Kidney (tissue), 14 donors: ENCODE measurements around the gene KIF19. TPM values are rescaled to one million over a fixed set of nuclear protein-coding genes. Genes with fewer than 3 reads are reported as not detected.

ENCODE experiments used
- DNase-seq, 5 donors: peaks; one replicate each; pipeline ENCODE4 v3.0.0-alpha.2; 2013 to 2020
- FAIRE-seq: peaks from 2 replicates; lab custom pipeline; 2012; peaks lifted over from hg19 to GRCh38; lab: Jason Lieb, UNC
- H3K27ac ChIP-seq, 2 donors: one replicate each; pipeline ENCODE4 v1.7.0; 2013; ENCODE audit warnings: low read depth in 2 of 2, low read length in 2 of 2, inconsistent platforms in 1 of 2
- H3K27me3 ChIP-seq: one replicate; pipeline ENCODE4 v1.7.1; 2013; ENCODE audit warnings: low read length, inconsistent platforms; ENCODE audit not compliant: control insufficient read depth, insufficient read depth
- H3K36me3 ChIP-seq, 3 donors: one replicate each; pipeline versions ENCODE4 v1.7.0 to v1.7.1; 2013; ENCODE audit warnings: low read length in 3 of 3, control low read depth in 1 of 3, inconsistent platforms in 1 of 3; ENCODE audit not compliant: insufficient read depth in 3 of 3, control insufficient read depth in 2 of 3
- H3K4me1 ChIP-seq, 3 donors: one replicate each; pipeline versions ENCODE4 v1.7.0 to v1.7.1; 2013; ENCODE audit warnings: low read length in 3 of 3, inconsistent platforms in 1 of 3, low read depth in 1 of 3; ENCODE audit not compliant: control insufficient read depth in 2 of 3, insufficient read depth in 2 of 3
- H3K4me3 ChIP-seq, 3 donors: one replicate each; pipeline versions ENCODE4 v1.7.0 to v1.8.1; 2013; ENCODE audit warnings: low read length in 3 of 3, control low read depth in 1 of 3, inconsistent platforms in 1 of 3
- H3K9ac ChIP-seq, 3 donors: one replicate each; pipeline versions ENCODE4 v1.7.0 to v1.7.1; 2013; ENCODE audit warnings: low read length in 3 of 3, control low read depth in 1 of 3, inconsistent platforms in 1 of 3
- H3K9me3 ChIP-seq, 3 donors: one replicate each; pipeline versions ENCODE4 v1.7.0 to v1.7.1; 2013; ENCODE audit warnings: low read length in 3 of 3, control low read depth in 1 of 3, inconsistent platforms in 1 of 3; ENCODE audit not compliant: control insufficient read depth in 2 of 3, insufficient read depth in 1 of 3
- intact Hi-C: fragments of 100-400 bp; cut with DNase I; formaldehyde crosslinking; loops from one replicate; pipeline ENCODE4 v1.11.1; 2022
- polyA plus RNA-seq: library from polyadenylated mRNA; stranded (reverse); fragments of 350-450 nt; fragmentation: Illumina TruSeq; extraction: RNeasy Lipid Tissue Mini Kit (QIAGEN cat#74804); gene quantifications from one replicate; pipeline ENCODE4 v1.2.3, GENCODE V29; 2014; ENCODE audit warnings: low read depth, low replicate concordance; ENCODE audit not compliant: insufficient read depth
- total RNA-seq: library from RNA; stranded (reverse); fragmentation: NEBNext Ultra II Directional; extraction: Animal tissue kit (Norgen Biotek cat#: 25700); gene quantifications from one replicate; pipeline ENCODE4 v1.2.1, GENCODE V29; 2021
- TF ChIP-seq, protein P1 (sequence below): IDR thresholded peaks from 3 replicates; pipeline ENCODE4 v1.5.1; 2012; ENCODE audit warnings: mild to moderate bottlenecking, moderate library complexity, borderline replicate concordance; ENCODE audit not compliant: insufficient read depth; ENCODE audit errors: extremely low read depth
- donor health status: control.
- donor health status: control.
- donor health status: control.
- donor health status: control.
- donor health status: control.
- donor health status: DM: yes; HTN: yes; CAD: no.
- donor health status: Normal renal cell carcinoma (clear cell type).

KIF19 gene
- total and polyA plus RNA-seq, 2 donors from 2014 or later: 0.85 TPM; not detected in 1

DNA sequence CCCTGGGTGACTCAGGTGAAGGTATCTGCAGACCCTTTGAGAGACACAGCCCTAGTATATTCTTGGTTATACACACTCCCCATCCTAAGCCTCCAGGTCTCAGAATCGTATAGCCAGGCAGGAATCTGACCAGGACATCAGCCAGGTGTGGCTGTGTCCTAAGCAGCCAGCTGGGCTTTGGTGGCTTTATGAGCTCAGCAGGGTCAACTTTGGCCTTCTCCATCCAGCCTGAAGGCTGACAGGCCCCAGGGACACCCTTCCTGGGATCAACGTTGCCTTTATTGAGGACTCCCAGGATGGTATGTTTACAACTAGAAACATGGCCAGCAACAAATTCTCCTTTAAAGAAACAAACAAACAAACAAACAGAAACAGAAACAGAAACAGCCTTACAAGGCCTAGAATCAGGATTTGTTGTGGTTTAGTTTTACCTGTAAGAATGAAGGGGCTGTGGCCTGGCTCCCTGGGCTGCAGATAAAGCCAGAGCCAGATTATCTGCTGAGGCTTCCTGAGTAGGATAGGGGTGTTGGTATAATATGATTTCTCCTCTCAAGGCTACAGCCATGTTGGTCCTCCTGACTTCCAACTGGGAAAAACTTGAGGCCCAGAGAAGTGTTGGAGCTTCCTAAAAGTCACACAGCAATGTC is 8.5 kb downstream of the KIF19 start:
- peaks cover 0 to 4% (median 0%) of the 10 kb centered on the region in 3 donors for H3K9me3 ChIP-seq
- no peak overlapping the region for H3K4me3 ChIP-seq
- intact Hi-C loops: no loop called here
- H3K27ac ChIP-seq: no peak overlapping the region
- H3K9ac ChIP-seq: no peak overlapping the region
- FAIRE-seq (no peak), DNase-seq (no peak)
- H3K36me3 ChIP-seq: no peaks in the 10 kb centered on the region
- TF ChIP-seq, protein P1, sequence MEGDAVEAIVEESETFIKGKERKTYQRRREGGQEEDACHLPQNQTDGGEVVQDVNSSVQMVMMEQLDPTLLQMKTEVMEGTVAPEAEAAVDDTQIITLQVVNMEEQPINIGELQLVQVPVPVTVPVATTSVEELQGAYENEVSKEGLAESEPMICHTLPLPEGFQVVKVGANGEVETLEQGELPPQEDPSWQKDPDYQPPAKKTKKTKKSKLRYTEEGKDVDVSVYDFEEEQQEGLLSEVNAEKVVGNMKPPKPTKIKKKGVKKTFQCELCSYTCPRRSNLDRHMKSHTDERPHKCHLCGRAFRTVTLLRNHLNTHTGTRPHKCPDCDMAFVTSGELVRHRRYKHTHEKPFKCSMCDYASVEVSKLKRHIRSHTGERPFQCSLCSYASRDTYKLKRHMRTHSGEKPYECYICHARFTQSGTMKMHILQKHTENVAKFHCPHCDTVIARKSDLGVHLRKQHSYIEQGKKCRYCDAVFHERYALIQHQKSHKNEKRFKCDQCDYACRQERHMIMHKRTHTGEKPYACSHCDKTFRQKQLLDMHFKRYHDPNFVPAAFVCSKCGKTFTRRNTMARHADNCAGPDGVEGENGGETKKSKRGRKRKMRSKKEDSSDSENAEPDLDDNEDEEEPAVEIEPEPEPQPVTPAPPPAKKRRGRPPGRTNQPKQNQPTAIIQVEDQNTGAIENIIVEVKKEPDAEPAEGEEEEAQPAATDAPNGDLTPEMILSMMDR: no peak
- H3K4me1 ChIP-seq: no peaks in the 10 kb centered on the region
- no peaks in the 10 kb centered on the region for H3K27me3 ChIP-seq

GRCh38 chr17:74335529-74336062 is 9.6 kb downstream of the KIF19 start:
- FAIRE-seq: no peak
- intact Hi-C loops: no loop called here
- TF ChIP-seq, protein P1: no peak
- Histone ChIP-seq H3K27me3 (no peaks in the 10 kb centered on the region), H3K27ac (no peak overlapping the region), H3K36me3 (no peaks in the 10 kb centered on the region), H3K4me1 (no peaks in the 10 kb centered on the region), H3K9me3 (peaks cover 0 to 4% (median 0%) of the 10 kb centered on the region in 3 donors), H3K9ac (no peak overlapping the region), H3K4me3 (no peak overlapping the region)
- no peak for DNase-seq

DNA sequence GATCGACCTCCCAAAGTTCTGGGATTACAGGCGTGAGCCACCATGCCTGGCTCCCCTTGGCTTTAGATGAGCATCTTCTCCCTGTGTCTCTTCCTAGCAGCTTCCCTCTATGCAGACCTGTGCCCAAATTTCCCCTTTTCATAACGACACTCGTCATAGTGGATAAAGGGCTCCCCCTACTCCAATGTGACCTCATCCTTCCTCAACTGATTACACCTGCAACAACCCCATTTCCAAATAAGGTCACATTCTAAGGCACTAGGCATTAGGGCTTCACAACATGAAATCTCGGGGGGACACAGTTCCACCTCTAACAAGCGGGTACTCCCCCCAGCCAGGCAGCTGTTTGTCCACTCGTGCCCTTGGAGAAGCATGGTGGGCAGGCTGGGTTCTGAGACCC is 10.3 kb downstream of the KIF19 start:
- TF ChIP-seq, protein P1: no peak
- DNase-seq: no peak
- no peak for FAIRE-seq
- Histone ChIP-seq H3K36me3 (no peaks in the 10 kb centered on the region), H3K9me3 (peaks cover 0 to 4% (median 0%) of the 10 kb centered on the region in 3 donors), H3K9ac (no peak overlapping the region), H3K4me3 (no peak overlapping the region), H3K27me3 (no peaks in the 10 kb centered on the region), H3K4me1 (no peaks in the 10 kb centered on the region), H3K27ac (no peak overlapping the region)
- intact Hi-C loops: no loop called here
